Retinal pigment epithelial cell (primary cell): ENCODE data around the gene GIPC2.

Experiments
- DNase-seq: peaks from one replicate; pipeline ENCODE4 v3.0.0-alpha.2; 2010; ENCODE audit warnings: low read depth
- H3K4me3 ChIP-seq: 2 replicates; pipeline ENCODE4 v1.5.1; 2011; ENCODE audit warnings: mild to moderate bottlenecking, low read length, control low read depth, moderate library complexity
- TF ChIP-seq, protein P1 (sequence below): conservative IDR thresholded peaks from 2 replicates; pipeline ENCODE4 v1.5.1; 2011; ENCODE audit warnings: low read depth, low read length, control low read depth, inconsistent platforms

The GIPC2 gene

DNA sequence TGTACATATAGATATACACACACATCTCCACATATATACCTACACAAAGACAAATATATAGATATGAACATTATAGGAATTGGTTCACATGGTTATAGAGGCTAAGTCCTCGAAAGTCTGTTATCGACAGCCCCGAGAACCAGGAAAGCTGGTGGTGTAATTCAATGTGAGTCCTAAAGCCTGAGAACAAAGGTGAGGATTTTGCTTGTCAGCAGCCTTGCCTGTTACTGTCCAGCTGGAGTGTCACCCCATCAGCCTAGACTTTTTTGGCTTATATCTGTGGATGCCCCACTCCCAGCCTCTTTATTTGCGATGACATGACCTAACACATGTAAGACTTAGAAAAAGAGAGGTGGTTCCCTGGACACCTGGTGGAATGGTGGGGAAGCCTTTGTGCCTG is 97.0 kb downstream of the GIPC2 start:
- DNase-seq, result no peak
- TF ChIP-seq, protein P1, sequence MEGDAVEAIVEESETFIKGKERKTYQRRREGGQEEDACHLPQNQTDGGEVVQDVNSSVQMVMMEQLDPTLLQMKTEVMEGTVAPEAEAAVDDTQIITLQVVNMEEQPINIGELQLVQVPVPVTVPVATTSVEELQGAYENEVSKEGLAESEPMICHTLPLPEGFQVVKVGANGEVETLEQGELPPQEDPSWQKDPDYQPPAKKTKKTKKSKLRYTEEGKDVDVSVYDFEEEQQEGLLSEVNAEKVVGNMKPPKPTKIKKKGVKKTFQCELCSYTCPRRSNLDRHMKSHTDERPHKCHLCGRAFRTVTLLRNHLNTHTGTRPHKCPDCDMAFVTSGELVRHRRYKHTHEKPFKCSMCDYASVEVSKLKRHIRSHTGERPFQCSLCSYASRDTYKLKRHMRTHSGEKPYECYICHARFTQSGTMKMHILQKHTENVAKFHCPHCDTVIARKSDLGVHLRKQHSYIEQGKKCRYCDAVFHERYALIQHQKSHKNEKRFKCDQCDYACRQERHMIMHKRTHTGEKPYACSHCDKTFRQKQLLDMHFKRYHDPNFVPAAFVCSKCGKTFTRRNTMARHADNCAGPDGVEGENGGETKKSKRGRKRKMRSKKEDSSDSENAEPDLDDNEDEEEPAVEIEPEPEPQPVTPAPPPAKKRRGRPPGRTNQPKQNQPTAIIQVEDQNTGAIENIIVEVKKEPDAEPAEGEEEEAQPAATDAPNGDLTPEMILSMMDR, result no peak
- no peak overlapping the region for H3K4me3 ChIP-seq

DNA sequence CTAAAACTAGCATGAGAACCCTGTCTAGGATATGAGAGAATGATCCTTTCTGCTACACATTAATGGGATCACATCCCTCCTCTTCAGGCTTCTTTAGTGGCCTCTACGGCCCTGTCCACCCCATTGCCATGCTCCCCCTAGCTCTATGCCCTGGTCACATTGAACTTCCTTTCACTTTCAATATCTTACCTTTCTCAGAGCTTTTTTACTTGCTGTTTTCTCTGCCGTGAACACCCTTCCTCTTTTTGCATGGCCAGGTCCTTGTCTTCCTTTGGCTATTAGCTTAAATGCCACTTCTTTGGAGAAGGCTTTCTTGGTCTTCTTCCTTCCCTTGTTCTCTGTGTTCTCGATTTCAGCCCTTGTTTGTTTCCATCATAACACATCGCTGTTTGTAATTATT is 97.4 kb downstream of the GIPC2 start:
- DNase-seq, result no peak
- TF ChIP-seq, protein P1, result no peak
- H3K4me3 ChIP-seq, result no peak overlapping the region

DNA sequence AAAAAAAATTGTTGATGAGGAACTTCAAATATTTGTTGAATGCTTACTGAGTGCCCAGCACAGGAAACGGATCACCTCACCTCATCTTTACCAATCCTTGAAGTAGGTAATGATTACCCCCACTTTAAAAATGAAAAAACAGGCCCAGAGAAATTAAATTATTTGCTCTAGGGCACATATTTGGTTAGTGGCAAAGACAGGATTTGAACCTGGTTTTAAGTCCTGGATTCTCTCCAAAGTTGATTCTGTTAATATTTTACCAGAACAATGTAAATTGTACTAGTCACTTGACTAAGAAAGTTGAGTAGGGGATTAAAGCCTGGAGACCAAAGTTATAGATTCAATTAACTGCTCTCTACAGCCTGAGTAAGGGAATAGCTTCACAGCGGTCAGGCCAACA is 97.9 kb downstream of the GIPC2 start:
- DNase-seq, result no peak
- TF ChIP-seq, protein P1, result no peak
- H3K4me3 ChIP-seq, result no peak overlapping the region

DNA sequence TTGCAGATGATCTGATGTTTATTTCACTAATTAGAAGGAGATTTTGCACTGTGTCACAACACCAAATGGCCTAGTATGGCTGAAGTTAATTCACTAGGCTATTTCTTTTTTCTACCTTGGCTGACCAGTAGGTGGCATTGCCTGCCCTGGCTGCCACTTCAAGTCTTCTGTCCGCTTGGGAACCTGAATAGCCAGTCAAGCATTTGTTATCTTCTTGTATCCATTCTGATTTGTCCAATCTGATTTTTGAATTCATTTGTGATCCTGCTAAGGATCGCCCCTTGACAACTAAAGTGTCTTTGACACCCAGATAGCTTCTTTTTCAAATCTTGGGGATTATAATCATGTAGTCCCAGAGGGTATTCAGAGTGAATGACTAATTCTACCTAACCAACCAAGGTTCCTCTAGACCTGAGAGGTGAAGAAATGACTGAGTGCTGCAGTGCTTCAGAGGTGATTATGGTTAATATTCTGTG is 99.4 kb downstream of the GIPC2 start:
- DNase-seq, result peak; percentile 16
- TF ChIP-seq, protein P1, result peak; percentile 90
- no peak overlapping the region for H3K4me3 ChIP-seq

DNA sequence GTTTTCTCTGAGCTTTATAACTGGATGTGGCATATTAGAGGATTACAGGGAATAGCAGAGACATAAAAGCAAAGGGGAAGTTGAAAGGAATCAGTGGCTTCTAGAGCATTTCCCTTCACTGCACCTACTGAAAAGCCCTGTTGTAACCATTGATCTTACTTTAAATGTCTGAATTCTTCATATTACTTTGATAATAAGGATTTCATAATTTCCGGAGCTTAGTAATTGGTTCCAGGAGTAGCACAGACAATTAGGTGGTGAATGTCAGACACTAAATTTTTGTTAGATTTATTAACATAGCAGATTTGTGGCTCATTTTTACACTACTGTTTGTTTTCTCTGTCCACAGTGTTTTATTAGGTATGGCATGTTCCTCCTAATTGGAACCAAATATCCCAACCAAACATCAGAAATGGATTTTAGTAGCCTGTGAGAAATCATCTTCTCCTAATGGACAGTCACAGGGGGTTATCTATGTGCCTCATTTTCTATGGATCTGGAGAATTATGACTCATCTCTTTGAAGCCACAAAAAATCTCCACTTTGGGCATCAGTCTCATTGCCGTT is 100.5 kb downstream of the GIPC2 start:
- TF ChIP-seq, protein P1, result no peak
- no peak overlapping the region for H3K4me3 ChIP-seq
- DNase-seq, result no peak

DNA sequence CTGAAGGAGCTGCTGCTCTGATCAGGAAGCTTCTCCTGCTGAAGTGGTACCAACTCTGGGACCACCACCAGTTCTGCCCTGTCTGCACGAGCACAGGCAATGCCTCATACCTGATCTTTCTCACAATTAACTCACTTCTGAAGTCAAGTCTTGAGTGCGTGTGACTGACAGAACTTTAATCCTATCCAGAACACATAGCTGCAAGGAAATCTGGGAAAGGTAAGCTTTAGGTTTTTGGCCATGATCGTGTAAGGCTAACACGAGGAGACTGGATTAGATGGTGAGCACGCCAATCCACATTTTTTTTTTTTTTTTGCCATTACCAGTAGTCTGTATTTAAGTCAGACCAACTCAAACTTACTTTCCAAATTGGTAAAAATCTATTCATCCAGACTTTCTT is 101.3 kb downstream of the GIPC2 start:
- no peak overlapping the region for H3K4me3 ChIP-seq
- TF ChIP-seq, protein P1, result no peak
- no peak for DNase-seq

DNA sequence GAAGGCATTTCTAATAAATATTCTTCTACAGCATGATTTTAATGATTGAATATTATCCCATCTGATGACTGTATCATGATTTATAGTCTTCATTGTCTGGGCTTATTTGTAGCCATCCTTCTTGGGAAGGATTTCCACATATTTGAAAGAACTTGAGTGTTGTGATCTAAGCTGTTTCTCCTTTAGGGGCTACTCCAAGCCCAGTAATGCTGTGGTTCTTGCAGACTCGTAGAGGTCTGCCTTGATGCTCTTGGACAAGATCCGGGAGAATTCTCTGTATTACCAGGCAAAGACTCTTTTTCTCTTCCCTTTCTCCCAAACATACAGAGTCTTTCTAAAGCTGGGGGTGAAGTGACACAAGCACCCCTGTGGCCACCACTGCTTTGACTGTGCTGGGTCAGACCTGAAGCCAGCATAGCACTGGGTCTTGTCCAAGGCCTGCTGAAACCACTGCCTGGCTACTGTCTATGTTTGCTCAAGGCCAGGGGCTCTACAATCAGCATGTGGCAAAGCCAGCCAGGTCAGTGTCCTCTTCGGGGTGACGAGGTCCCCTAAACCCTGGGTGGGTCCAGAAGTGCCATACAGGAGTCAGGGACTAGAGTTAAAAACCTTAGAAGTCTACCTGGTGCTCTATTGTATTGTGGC is 107.4 kb downstream of the GIPC2 start:
- no peak overlapping the region for H3K4me3 ChIP-seq
- no peak for DNase-seq
- TF ChIP-seq, protein P1, result no peak
